NCI-H1417 treated with DMSO at 0.1 percent for 48 hours (cell line): ENCODE data around the gene FLNC.

Source experiments
- DNase-seq: peaks from one replicate; lab custom pipeline; 2025; lab: John Stamatoyannopoulos, UW

The FLNC gene

GRCh38 chr7:128879939-128880746, 49.9 kb downstream of the FLNC start:
- peak; percentile 45 for DNase-seq

GRCh38 chr7:128880791-128881457, 50.7 kb downstream of the FLNC start:
- no peak for DNase-seq

GRCh38 chr7:128881458-128882125, 51.4 kb downstream of the FLNC start:
- DNase-seq = no peak

- no peak for DNase-seq
Observed at GRCh38 chr7:128882134-128882533, 51.9 kb downstream of the FLNC start.

- no peak for DNase-seq
Observed at GRCh38 chr7:128883622-128884448, 53.6 kb downstream of the FLNC start.

- DNase-seq = no peak
Observed at GRCh38 chr7:128884561-128885369, 54.6 kb downstream of the FLNC start.

GRCh38 chr7:128885370-128886187, 55.4 kb downstream of the FLNC start:
- DNase-seq = no peak

- no peak for DNase-seq
Observed at GRCh38 chr7:128886391-128887168, 56.4 kb downstream of the FLNC start.

- DNase-seq = no peak
Observed at GRCh38 chr7:128887169-128888038, 57.2 kb downstream of the FLNC start.

- DNase-seq = no peak
Observed at GRCh38 chr7:128888039-128888755, 58.0 kb downstream of the FLNC start.

GRCh38 chr7:128888756-128889095, 58.5 kb downstream of the FLNC start:
- DNase-seq = no peak

GRCh38 chr7:128889121-128889520, 58.9 kb downstream of the FLNC start:
- no peak for DNase-seq

- DNase-seq = no peak
Observed at GRCh38 chr7:128890306-128891109, 60.3 kb downstream of the FLNC start.

GRCh38 chr7:128891110-128891941, 61.1 kb downstream of the FLNC start:
- DNase-seq = no peak

GRCh38 chr7:128891942-128892269, 61.7 kb downstream of the FLNC start:
- no peak for DNase-seq

GRCh38 chr7:128892521-128893250, 62.5 kb downstream of the FLNC start:
- DNase-seq = no peak
